Thyroid gland (tissue), 4 donors: ENCODE measurements around the gene PRR20G. TPM values are rescaled to one million over a fixed set of nuclear protein-coding genes. Genes with fewer than 3 reads are reported as not detected.

Source experiments
- DNase-seq, 2 donors: peaks; one replicate each; pipeline ENCODE4 v3.0.0-alpha.2; 2019
- H3K27ac ChIP-seq, 3 donors: fragments of 200-600 bp; sonication (generic); 1 replicate in 2 of 3; 2 replicates in 1 of 3; pipeline ENCODE4 v1.5.1; 2016 to 2019; ENCODE audit warnings: mild to moderate bottlenecking in 1 of 3, moderate library complexity in 1 of 3
- H3K27me3 ChIP-seq: fragments of 200-600 bp; sonication (generic); one replicate; pipeline ENCODE4 v1.5.1; 2019
- H3K36me3 ChIP-seq, 2 donors: fragments of 200-600 bp; sonication (generic); one replicate each; pipeline ENCODE4 v1.5.1; 2016 to 2019
- H3K4me1 ChIP-seq, 2 donors: fragments of 200-600 bp; sonication (generic); one replicate each; pipeline ENCODE4 v1.5.1; 2017 to 2019
- H3K4me3 ChIP-seq, 3 donors: fragments of 200-600 bp; sonication (generic); replicated peaks in 1 of 3; 1 replicate in 2 of 3; 2 replicates in 1 of 3; pipeline ENCODE4 v1.5.1; 2016; ENCODE audit warnings: mild to moderate bottlenecking in 1 of 3
- H3K9me3 ChIP-seq: fragments of 200-600 bp; sonication (generic); one replicate; pipeline ENCODE4 v1.5.1; 2017
- CTCF ChIP-seq, 6 experiments: fragments of 200-600 bp in 3 of 6; fragments of 450-650 bp in 3 of 6; sonication (generic) in 3 of 6; IDR thresholded peaks; one replicate each; pipeline ENCODE4 v1.5.1; 2016 to 2019; ENCODE audit warnings: antibody characterized with exemption in 6 of 6, mild to moderate bottlenecking in 2 of 6, inconsistent platforms in 1 of 6, moderate library complexity in 1 of 6
- POLR2A ChIP-seq, 2 donors: fragments of 450-650 bp; IDR thresholded peaks; one replicate each; pipeline ENCODE4 v1.6.1; 2017; ENCODE audit warnings: antibody characterized with exemption in 2 of 2, mild to moderate bottlenecking in 2 of 2, moderate library complexity in 1 of 2
- WGBS, 2 donors: methylation state at CpG; one replicate each; pipeline ENCODE4 v1.1.5; 2017; 5-methylcytosine and 5-hydroxymethylcytosine counted together
- intact Hi-C: fragments of 100-400 bp; cut with DNase I; formaldehyde crosslinking; loops from one replicate; pipeline ENCODE4 v1.15.1; 2023
- total RNA-seq, 4 donors: library from RNA; depleted of rRNA; stranded (reverse); fragments of >200 nt; gene quantifications; one replicate each; pipeline ENCODE4 v1.2.3, GENCODE V29; 2016

Gene PRR20G
- total RNA-seq, 4 donors from 2014 or later: not detected

GRCh38 chr3:127261925-127262324, 25.9 kb downstream of the PRR20G start:
- WGBS, 2 donors: 81 to 91% methylated on average over 6 of the region's 7 CpGs
- H3K4me3 ChIP-seq: no peak overlapping the region
- no peaks in the 10 kb centered on the region for H3K36me3 ChIP-seq
- H3K27ac ChIP-seq: no peak overlapping the region
- no peak for TF ChIP-seq CTCF (IDR thresholded peaks at IDR 0.05)
- TF ChIP-seq POLR2A (IDR thresholded peaks at IDR 0.05): no peak
- H3K9me3 ChIP-seq: no peaks in the 10 kb centered on the region
- intact Hi-C loops: no loop called here
- DNase-seq: no peak
- H3K4me1 ChIP-seq: no peaks in the 10 kb centered on the region
- H3K27me3 ChIP-seq: no peaks in the 10 kb centered on the region

GRCh38 chr3:127260826-127261555, 26.9 kb downstream of the PRR20G start:
- WGBS, 2 donors: 67 to 75% methylated on average over 6 of the region's 6 CpGs
- no peak overlapping the region for H3K4me3 ChIP-seq
- intact Hi-C loops: no loop called here
- H3K27me3 ChIP-seq: no peaks in the 10 kb centered on the region
- DNase-seq: no peak
- H3K27ac ChIP-seq: no peak overlapping the region
- no peaks in the 10 kb centered on the region for H3K36me3 ChIP-seq
- H3K4me1 ChIP-seq: no peaks in the 10 kb centered on the region
- no peaks in the 10 kb centered on the region for H3K9me3 ChIP-seq
- TF ChIP-seq POLR2A (IDR thresholded peaks at IDR 0.05) (no peak), CTCF (IDR thresholded peaks at IDR 0.05) (no peak)

- intact Hi-C loops: no loop called here
- DNase-seq: no peak
- TF ChIP-seq CTCF (IDR thresholded peaks at IDR 0.05) (no peak), POLR2A (IDR thresholded peaks at IDR 0.05) (no peak)
These were observed 27.4 kb downstream of the PRR20G start for GRCh38 chr3:127260416-127260815.

GRCh38 chr3:127259882-127260281, 28.0 kb downstream of the PRR20G start:
- no peak overlapping the region for H3K4me3 ChIP-seq
- TF ChIP-seq POLR2A (IDR thresholded peaks at IDR 0.05) (no peak), CTCF (IDR thresholded peaks at IDR 0.05) (no peak)
- DNase-seq: no peak
- H3K27me3 ChIP-seq: no peaks in the 10 kb centered on the region
- H3K27ac ChIP-seq: no peak overlapping the region
- no peaks in the 10 kb centered on the region for H3K9me3 ChIP-seq
- WGBS, 2 donors: 59 to 61% methylated on average over 4 of the region's 4 CpGs
- H3K36me3 ChIP-seq: no peaks in the 10 kb centered on the region
- no peaks in the 10 kb centered on the region for H3K4me1 ChIP-seq
- intact Hi-C loops: no loop called here

More at GRCh38 chr3:127260416-127260815, 27.4 kb downstream of the PRR20G start:
- no peaks in the 10 kb centered on the region for H3K9me3 ChIP-seq
- no peak overlapping the region for H3K27ac ChIP-seq
- H3K27me3 ChIP-seq: no peaks in the 10 kb centered on the region
- H3K4me1 ChIP-seq: no peaks in the 10 kb centered on the region
- no peak overlapping the region for H3K4me3 ChIP-seq
- 87 to 90% methylated on average over 7 of the region's 7 CpGs for WGBS, 2 donors
- no peaks in the 10 kb centered on the region for H3K36me3 ChIP-seq

GRCh38 chr3:127258733-127259132, 29.1 kb downstream of the PRR20G start:
- Histone ChIP-seq H3K9me3 (no peaks in the 10 kb centered on the region), H3K4me3 (no peak overlapping the region), H3K27ac (no peak overlapping the region), H3K36me3 (no peaks in the 10 kb centered on the region), H3K27me3 (no peaks in the 10 kb centered on the region), H3K4me1 (no peaks in the 10 kb centered on the region)
- WGBS, 2 donors: 79 to 96% methylated on average over 2 of the region's 2 CpGs
- intact Hi-C loops: no loop called here
- no peak for DNase-seq
- no peak for TF ChIP-seq POLR2A (IDR thresholded peaks at IDR 0.05)
